ENCODE data around the gene ATP11B.

- TF ChIP-seq CREB5 (CRISPR knock-in tag; IDR thresholded peaks at IDR 0.05; ENCODE audit: low read depth) (no peak), ZFP30 (CRISPR knock-in tag; IDR thresholded peaks at IDR 0.05) (no peak), ZNF70 (CRISPR knock-in tag; IDR thresholded peaks at IDR 0.05) (no peak), SNAI2 (CRISPR knock-in tag; IDR thresholded peaks at IDR 0.05) (no peak), TCF4 (CRISPR knock-in tag; IDR thresholded peaks at IDR 0.05; ENCODE audit: borderline replicate concordance) (no peak), ZC3H10 (CRISPR knock-in tag; IDR thresholded peaks at IDR 0.05) (no peak), ESRRG (CRISPR knock-in tag; IDR thresholded peaks at IDR 0.05) (no peak), RARB (CRISPR knock-in tag; IDR thresholded peaks at IDR 0.05) (no peak), GLIS3 (CRISPR knock-in tag; IDR thresholded peaks at IDR 0.05) (no peak)
Observed at GRCh38 chr3:182936918-182937285, 143.6 kb downstream of the ATP11B start.
